MM.1S (cell line): ENCODE data around the gene MACROD2.
"Not testable (repeated sequence)": the region's sequence is repeated elsewhere in the genome, so short reads cannot be mapped to it uniquely, and the experiment has no call there.

Experiments used
- DNase-seq: peaks from one replicate; pipeline ENCODE4 v3.0.0-alpha.2; 2015
- H2AFZ ChIP-seq: fragments of 300-600 bp; sonication (generic); 2 replicates; pipeline ENCODE4 v1.6.0; 2016; ENCODE audit warnings: antibody characterized with exemption, low read length
- H3F3A ChIP-seq: fragments of 300-600 bp; sonication (generic); 2 replicates; pipeline ENCODE4 v1.6.1; 2016; ENCODE audit warnings: mild to moderate bottlenecking, antibody characterized with exemption, low read length, moderate library complexity, mixed read lengths; ENCODE audit not compliant: insufficient read depth
- H3K27ac ChIP-seq: fragments of 300-600 bp; sonication (generic); 2 replicates; pipeline ENCODE4 v1.5.1; 2016; ENCODE audit warnings: mild to moderate bottlenecking, low read length
- H3K27me3 ChIP-seq: fragments of 300-600 bp; sonication (generic); replicated peaks from 2 replicates; pipeline ENCODE4 v1.6.0; 2016; ENCODE audit warnings: low read length; ENCODE audit not compliant: insufficient read depth
- H3K36me3 ChIP-seq: fragments of 300-600 bp; sonication (generic); replicated peaks from 2 replicates; pipeline ENCODE4 v1.6.1; 2016; ENCODE audit warnings: mild to moderate bottlenecking, low read length, mixed read lengths; ENCODE audit not compliant: insufficient read depth
- H3K4me1 ChIP-seq: fragments of 300-600 bp; sonication (generic); 2 replicates; pipeline ENCODE4 v1.6.1; 2016; ENCODE audit warnings: low read length, mixed read lengths
- H3K4me2 ChIP-seq: fragments of 300-600 bp; sonication (generic); 2 replicates; pipeline ENCODE4 v1.6.0; 2016; ENCODE audit warnings: low read depth, low read length
- H3K4me3 ChIP-seq: fragments of 300-600 bp; sonication (generic); 2 replicates; pipeline ENCODE4 v1.5.1; 2016; ENCODE audit warnings: low read length, mixed read lengths
- H3K79me2 ChIP-seq: fragments of 300-600 bp; sonication (generic); 2 replicates; pipeline ENCODE4 v1.6.1; 2016; ENCODE audit warnings: mixed run types, low read length, mixed read lengths
- H3K9ac ChIP-seq: fragments of 300-600 bp; sonication (generic); 2 replicates; pipeline ENCODE4 v1.6.1; 2016; ENCODE audit warnings: low read length, mixed read lengths
- H3K9me2 ChIP-seq: fragments of 300-600 bp; sonication (generic); replicated peaks from 2 replicates; pipeline ENCODE4 v1.6.1; 2016; ENCODE audit warnings: mild to moderate bottlenecking, low read length, mixed read lengths; ENCODE audit not compliant: insufficient read depth
- H3K9me3 ChIP-seq: fragments of 300-600 bp; sonication (generic); replicated peaks from 2 replicates; pipeline ENCODE4 v1.6.1; 2016; ENCODE audit warnings: mild to moderate bottlenecking, low read length, mixed read lengths; ENCODE audit not compliant: insufficient read depth
- H4K20me1 ChIP-seq: fragments of 300-600 bp; sonication (generic); 2 replicates; pipeline ENCODE4 v1.6.1; 2016; ENCODE audit warnings: mild to moderate bottlenecking, low read length, moderate library complexity, mixed read lengths; ENCODE audit not compliant: insufficient read depth
- EZH2 ChIP-seq: fragments of 300-600 bp; sonication (generic); optimal IDR thresholded peaks from 2 replicates; pipeline ENCODE3; 2017; ENCODE audit warnings: low read depth, mild to moderate bottlenecking, antibody characterized with exemption, low read length, mixed read lengths
- EZH2phosphoT487 ChIP-seq: fragments of 300-600 bp; sonication (generic); IDR thresholded peaks from 2 replicates; pipeline ENCODE4 v1.6.1; 2018; ENCODE audit warnings: antibody characterized with exemption, low read length
- TF ChIP-seq, protein P1 (sequence below): fragments of 300-600 bp; sonication (generic); IDR thresholded peaks from 2 replicates; pipeline ENCODE4 v1.5.1; 2016; ENCODE audit warnings: antibody characterized with exemption, low read length, mixed read lengths

Gene MACROD2

DNA sequence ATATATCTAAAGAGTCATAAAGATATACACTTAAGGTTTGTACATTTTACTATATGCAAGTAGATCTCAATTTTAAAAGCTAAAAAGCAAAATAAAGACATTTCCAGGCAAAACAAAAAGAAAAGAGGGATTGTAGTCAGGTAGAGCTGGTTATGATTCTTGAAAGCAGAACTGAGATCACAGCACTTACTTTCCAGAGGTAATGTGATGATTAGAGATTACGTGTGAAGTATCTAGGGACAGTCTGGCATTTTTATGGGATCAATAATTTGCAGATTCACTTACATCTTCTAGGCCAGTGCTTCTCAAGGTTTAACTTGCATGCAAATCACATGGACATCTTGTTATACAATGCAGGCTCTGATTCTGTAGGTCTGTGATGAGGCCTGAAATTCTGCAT is 1982.4 kb downstream of the MACROD2 start:
- peaks cover 60% of the 10 kb centered on the region; the same call in 1 of the 2 replicates for H3K79me2 ChIP-seq
- no peaks in the 10 kb centered on the region for H3K9me3 ChIP-seq
- no peak overlapping the region for H3K27ac ChIP-seq
- no peaks in the 10 kb centered on the region for H4K20me1 ChIP-seq
- no peak overlapping the region for H3K4me2 ChIP-seq
- TF ChIP-seq EZH2phosphoT487 (no peak), EZH2 (no peak)
- TF ChIP-seq, protein P1, sequence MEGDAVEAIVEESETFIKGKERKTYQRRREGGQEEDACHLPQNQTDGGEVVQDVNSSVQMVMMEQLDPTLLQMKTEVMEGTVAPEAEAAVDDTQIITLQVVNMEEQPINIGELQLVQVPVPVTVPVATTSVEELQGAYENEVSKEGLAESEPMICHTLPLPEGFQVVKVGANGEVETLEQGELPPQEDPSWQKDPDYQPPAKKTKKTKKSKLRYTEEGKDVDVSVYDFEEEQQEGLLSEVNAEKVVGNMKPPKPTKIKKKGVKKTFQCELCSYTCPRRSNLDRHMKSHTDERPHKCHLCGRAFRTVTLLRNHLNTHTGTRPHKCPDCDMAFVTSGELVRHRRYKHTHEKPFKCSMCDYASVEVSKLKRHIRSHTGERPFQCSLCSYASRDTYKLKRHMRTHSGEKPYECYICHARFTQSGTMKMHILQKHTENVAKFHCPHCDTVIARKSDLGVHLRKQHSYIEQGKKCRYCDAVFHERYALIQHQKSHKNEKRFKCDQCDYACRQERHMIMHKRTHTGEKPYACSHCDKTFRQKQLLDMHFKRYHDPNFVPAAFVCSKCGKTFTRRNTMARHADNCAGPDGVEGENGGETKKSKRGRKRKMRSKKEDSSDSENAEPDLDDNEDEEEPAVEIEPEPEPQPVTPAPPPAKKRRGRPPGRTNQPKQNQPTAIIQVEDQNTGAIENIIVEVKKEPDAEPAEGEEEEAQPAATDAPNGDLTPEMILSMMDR, result no peak
- H3K9ac ChIP-seq, result no peak overlapping the region
- no peak overlapping the region for H3K4me3 ChIP-seq
- no peak for DNase-seq
- H3K27me3 ChIP-seq, result no peaks in the 10 kb centered on the region
- no peaks in the 10 kb centered on the region for H3K36me3 ChIP-seq
- H3F3A ChIP-seq, result no peaks in the 10 kb centered on the region
- no peak overlapping the region for H2AFZ ChIP-seq
- H3K9me2 ChIP-seq, result no peaks in the 10 kb centered on the region
- no peaks in the 10 kb centered on the region for H3K4me1 ChIP-seq

DNA sequence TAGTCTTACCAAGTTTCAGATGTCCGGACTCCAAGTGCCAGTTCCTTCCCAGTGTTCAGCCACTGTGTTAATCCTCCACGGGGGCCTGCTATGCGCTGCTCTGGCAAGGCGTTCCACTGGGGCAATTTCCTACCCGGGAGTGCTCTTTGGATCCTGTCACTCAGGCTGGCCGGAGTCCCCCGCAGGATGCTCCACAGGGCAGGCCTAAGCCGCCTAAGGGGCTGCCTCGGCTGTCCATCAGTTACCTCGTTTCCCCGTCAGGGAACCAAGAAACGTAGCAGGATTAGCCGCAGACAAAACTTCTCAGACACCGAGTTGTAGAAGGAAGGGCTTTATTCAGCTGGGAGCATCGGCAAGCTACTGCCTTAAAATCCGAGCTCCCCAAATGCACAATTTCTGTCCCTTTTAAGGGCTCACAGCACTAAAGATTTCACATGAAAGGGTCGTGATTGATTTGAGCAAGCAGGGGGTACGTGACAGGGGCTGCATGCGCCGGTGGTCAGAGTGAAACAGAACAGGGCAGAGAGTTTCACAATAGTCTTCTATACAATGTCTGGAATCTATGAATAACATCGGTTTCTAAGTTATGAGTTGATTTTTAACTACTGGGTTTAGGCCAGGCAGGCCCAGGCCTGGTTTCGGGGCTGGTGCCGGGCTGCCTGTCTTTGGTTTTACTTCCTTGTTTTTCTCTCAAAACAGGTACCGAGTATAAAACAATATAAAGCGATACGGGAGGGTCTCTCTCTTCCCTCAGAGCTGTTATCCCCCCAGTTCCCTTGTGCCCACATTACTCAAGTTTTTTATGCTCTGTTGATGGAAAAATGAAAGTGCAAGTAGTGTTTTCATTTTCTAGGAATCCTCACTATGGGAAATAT is 1990.4 kb downstream of the MACROD2 start:
- H3K36me3 ChIP-seq, H3K4me1 ChIP-seq, H4K20me1 ChIP-seq, H3K9me2 ChIP-seq, H3K27me3 ChIP-seq, H3K9me3 ChIP-seq: not testable (repeated sequence)
- peaks cover 22% of the 10 kb centered on the region for H3K79me2 ChIP-seq
- H2AFZ ChIP-seq, result peak overlapping the region; percentile 21; the same call in 1 of the 2 replicates
- H3K27ac ChIP-seq, result peak overlapping the region; percentile 89
- peak overlapping the region; percentile 64 for H3K4me3 ChIP-seq
- H3K9ac ChIP-seq, result peak overlapping the region; percentile 72
- peaks cover 20% of the 10 kb centered on the region for H3F3A ChIP-seq
- H3K4me2 ChIP-seq, result peak overlapping the region; percentile 88
- peak; percentile 52 for DNase-seq

DNA sequence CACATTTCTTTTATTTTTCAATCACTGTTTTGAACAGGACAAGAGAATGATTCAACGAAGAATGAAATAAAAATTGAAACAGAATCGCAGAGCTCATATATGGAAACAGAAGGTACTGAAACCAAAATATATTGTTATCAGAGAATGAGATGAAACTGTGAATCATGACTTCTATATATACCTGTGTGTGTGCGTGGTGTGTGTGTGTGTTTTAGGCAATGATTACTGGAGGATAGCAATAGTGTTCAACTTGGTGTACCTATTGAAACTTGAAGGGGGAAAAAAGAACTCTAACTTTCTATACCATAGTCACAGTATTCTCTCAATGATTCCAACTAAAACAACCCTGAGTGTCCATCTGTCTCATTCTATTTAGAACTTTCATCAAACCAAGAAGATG is 1991.4 kb downstream of the MACROD2 start:
- Histone ChIP-seq H3K36me3 (no peaks in the 10 kb centered on the region), H3K79me2 (peaks cover 14% of the 10 kb centered on the region), H4K20me1 (no peaks in the 10 kb centered on the region), H3K4me2 (peak overlapping the region; percentile 88), H3K4me1 (peaks cover 7% of the 10 kb centered on the region), H3K4me3 (peak overlapping the region; percentile 64), H3K9ac (peak overlapping the region; percentile 72), H3F3A (peaks cover 20% of the 10 kb centered on the region), H3K27ac (peak overlapping the region; percentile 89), H3K9me3 (no peaks in the 10 kb centered on the region), H3K9me2 (no peaks in the 10 kb centered on the region), H3K27me3 (no peaks in the 10 kb centered on the region), H2AFZ (0 out of 2 replicates have a peak overlapping the region, but pooled peaks have one; percentile 10)
- DNase-seq, result peak; percentile 81
- TF ChIP-seq, protein P1, result no peak
- TF ChIP-seq EZH2phosphoT487 (no peak), EZH2 (no peak)

DNA sequence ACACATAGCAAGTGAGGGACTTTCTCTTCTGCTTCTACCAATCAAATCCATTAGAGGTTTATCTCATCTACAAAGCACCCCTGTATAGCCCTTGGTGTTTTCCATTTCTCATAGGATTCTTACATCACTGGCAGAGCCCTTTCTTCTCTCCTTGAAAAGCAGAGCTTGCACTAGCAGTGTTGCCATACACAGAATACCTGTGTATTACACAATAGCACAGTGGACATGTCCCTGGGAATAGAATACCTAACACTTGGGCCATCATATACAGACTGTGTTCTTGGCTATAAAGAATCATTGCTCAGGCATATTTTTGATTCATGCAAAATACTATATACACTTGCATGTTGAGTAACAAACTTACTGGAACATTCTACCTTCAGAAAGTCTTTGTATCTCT is 1996.0 kb downstream of the MACROD2 start:
- H3K27me3 ChIP-seq, result no peaks in the 10 kb centered on the region
- peaks cover 9% of the 10 kb centered on the region for H3F3A ChIP-seq
- H2AFZ ChIP-seq, result no peak overlapping the region
- H3K9me3 ChIP-seq, result no peaks in the 10 kb centered on the region
- H3K4me1 ChIP-seq, result peaks cover 7% of the 10 kb centered on the region
- H3K9ac ChIP-seq, result no peak overlapping the region
- no peaks in the 10 kb centered on the region for H3K79me2 ChIP-seq
- H3K27ac ChIP-seq, result no peak overlapping the region
- no peaks in the 10 kb centered on the region for H3K9me2 ChIP-seq
- no peaks in the 10 kb centered on the region for H4K20me1 ChIP-seq
- no peak for DNase-seq
- no peak overlapping the region for H3K4me2 ChIP-seq
- H3K36me3 ChIP-seq, result no peaks in the 10 kb centered on the region
- no peak overlapping the region for H3K4me3 ChIP-seq
- TF ChIP-seq, protein P1, result no peak
- no peak for TF ChIP-seq EZH2
